Endothelial cell (in vitro differentiated cells): Measurements from ENCODE around the gene HMSD. TPM values are rescaled to one million over a fixed set of nuclear protein-coding genes. Genes with fewer than 3 reads are reported as not detected.

ENCODE experiments used
- DNase-seq: peaks from one replicate; pipeline ENCODE4 v3.0.0; 2021; ENCODE audit warnings: low spot score
- H3K27ac Mint-ChIP-seq: one replicate; pipeline ENCODE4 v1.8.0; 2021; ENCODE audit warnings: mixed read lengths, inconsistent platforms; ENCODE audit not compliant: unreplicated experiment
- H3K27me3 Mint-ChIP-seq: one replicate; pipeline ENCODE4 v1.8.0; 2021; ENCODE audit warnings: mild to moderate bottlenecking, moderate library complexity, mixed read lengths, inconsistent platforms; ENCODE audit not compliant: unreplicated experiment
- H3K36me3 Mint-ChIP-seq: one replicate; pipeline ENCODE4 v1.8.0; 2021; ENCODE audit warnings: mild to moderate bottlenecking, low read depth, mixed read lengths, inconsistent platforms; ENCODE audit not compliant: unreplicated experiment
- H3K4me1 Mint-ChIP-seq: one replicate; pipeline ENCODE4 v1.8.0; 2021; ENCODE audit warnings: mild to moderate bottlenecking, mixed read lengths, inconsistent platforms; ENCODE audit not compliant: unreplicated experiment
- H3K4me3 Mint-ChIP-seq: one replicate; pipeline ENCODE4 v1.8.0; 2021; ENCODE audit warnings: mild to moderate bottlenecking, mixed read lengths, inconsistent platforms; ENCODE audit not compliant: unreplicated experiment
- H3K9me3 Mint-ChIP-seq: one replicate; pipeline ENCODE4 v1.8.0; 2021; ENCODE audit warnings: mixed read lengths, inconsistent platforms; ENCODE audit not compliant: unreplicated experiment
- CTCF ChIP-seq: fragments of 200-600 bp; sonication (generic); IDR thresholded peaks from one replicate; pipeline ENCODE4 v1.5.0; 2021; ENCODE audit warnings: antibody characterized with exemption; ENCODE audit not compliant: unreplicated experiment
- total RNA-seq: library from RNA; stranded (reverse); fragmentation: NEBNext Ultra II Directional; extraction: Animal tissue kit (Norgen Biotek cat#: 25700); gene quantifications from one replicate; pipeline ENCODE4 v1.2.1, GENCODE V29; 2021; ENCODE audit not compliant: unreplicated experiment

The HMSD gene
- total RNA-seq, 1 donor from 2014 or later: not detected

- TF ChIP-seq CTCF: no peak
- no peak for DNase-seq
- no peaks in the 10 kb centered on the region for H3K4me1 Mint-ChIP-seq
- H3K9me3 Mint-ChIP-seq: no peaks in the 10 kb centered on the region
- H3K27me3 Mint-ChIP-seq: no peaks in the 10 kb centered on the region
- no peak overlapping the region for H3K4me3 Mint-ChIP-seq
- H3K27ac Mint-ChIP-seq: no peak overlapping the region
- H3K36me3 Mint-ChIP-seq: no peaks in the 10 kb centered on the region
These were observed 4.7 kb downstream of the HMSD start for GRCh38 chr18:63953811-63954210.

- Mint-ChIP-seq H3K27me3 (peaks cover 2% of the 10 kb centered on the region), H3K27ac (no peak overlapping the region), H3K36me3 (no peaks in the 10 kb centered on the region), H3K9me3 (no peaks in the 10 kb centered on the region), H3K4me3 (no peak overlapping the region), H3K4me1 (no peaks in the 10 kb centered on the region)
- DNase-seq: no peak
- no peak for TF ChIP-seq CTCF
These were observed 7.7 kb downstream of the HMSD start for GRCh38 chr18:63956755-63957154.

GRCh38 chr18:63960891-63961290 is 11.8 kb downstream of the HMSD start:
- Mint-ChIP-seq H3K27ac (no peak overlapping the region), H3K36me3 (no peaks in the 10 kb centered on the region), H3K4me3 (no peak overlapping the region), H3K27me3 (peaks cover 2% of the 10 kb centered on the region), H3K9me3 (no peaks in the 10 kb centered on the region), H3K4me1 (no peaks in the 10 kb centered on the region)
- no peak for DNase-seq
- TF ChIP-seq CTCF: no peak

- no peak overlapping the region for H3K27ac Mint-ChIP-seq
- DNase-seq: no peak
- H3K27me3 Mint-ChIP-seq: peaks cover 2% of the 10 kb centered on the region
- no peaks in the 10 kb centered on the region for H3K9me3 Mint-ChIP-seq
- no peaks in the 10 kb centered on the region for H3K36me3 Mint-ChIP-seq
- no peaks in the 10 kb centered on the region for H3K4me1 Mint-ChIP-seq
- H3K4me3 Mint-ChIP-seq: no peak overlapping the region
- no peak for TF ChIP-seq CTCF
These were observed 12.4 kb downstream of the HMSD start for GRCh38 chr18:63961435-63961980.

GRCh38 chr18:63962137-63962536 is 13.0 kb downstream of the HMSD start:
- Mint-ChIP-seq H3K9me3 (no peaks in the 10 kb centered on the region), H3K27ac (no peak overlapping the region), H3K4me1 (no peaks in the 10 kb centered on the region), H3K27me3 (peaks cover 2% of the 10 kb centered on the region), H3K36me3 (no peaks in the 10 kb centered on the region), H3K4me3 (no peak overlapping the region)
- DNase-seq: no peak
- no peak for TF ChIP-seq CTCF
